ENCODE measurements around the gene EDNRA. TPM values are rescaled to one million over a fixed set of nuclear protein-coding genes. Genes with fewer than 3 reads are reported as not detected.
"Not testable (repeated sequence)": the region's sequence is repeated elsewhere in the genome, so short reads cannot be mapped to it uniquely, and the experiment has no call there.

EDNRA gene
- 1.2 and 2.0 TPM in 2 replicates for polyA plus RNA-seq (2012; rRNA removed)
- 2.5 and 2.8 TPM in 2 replicates for polyA plus RNA-seq (2012; cell fraction: cytosol; rRNA removed)
- 0.94 and 1.5 TPM in 2 replicates for polyA plus RNA-seq (2012; cell fraction: nucleus; rRNA removed)

DNA sequence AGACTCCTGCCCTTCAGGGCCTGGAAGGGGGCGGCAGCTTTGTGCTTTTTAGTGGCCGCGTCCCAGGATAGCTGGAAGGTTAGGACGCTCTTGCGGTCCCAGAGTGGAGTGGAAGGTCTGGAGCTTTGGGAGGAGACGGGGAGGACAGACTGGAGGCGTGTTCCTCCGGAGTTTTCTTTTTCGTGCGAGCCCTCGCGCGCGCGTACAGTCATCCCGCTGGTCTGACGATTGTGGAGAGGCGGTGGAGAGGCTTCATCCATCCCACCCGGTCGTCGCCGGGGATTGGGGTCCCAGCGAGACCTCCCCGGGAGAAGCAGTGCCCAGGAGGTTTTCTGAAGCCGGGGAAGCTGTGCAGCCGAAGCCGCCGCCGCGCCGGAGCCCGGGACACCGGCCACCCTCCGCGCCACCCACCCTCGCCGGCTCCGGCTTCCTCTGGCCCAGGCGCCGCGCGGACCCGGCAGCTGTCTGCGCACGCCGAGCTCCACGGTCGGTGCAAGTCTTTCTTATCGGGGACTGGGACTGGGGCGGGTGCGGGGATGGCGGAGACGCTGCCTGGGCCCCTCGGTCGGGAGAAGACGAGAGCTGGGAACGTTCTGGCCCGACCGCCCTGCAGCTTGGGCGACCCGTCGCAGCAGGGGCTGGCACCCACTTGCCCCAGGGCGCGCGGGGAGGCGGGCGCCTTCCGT is at the start of gene EDNRA:
Gene EDNRA (plus strand): TSS at position 207 of the 686 bp plus-strand sequence. CDS start 4,585 bp downstream, outside the sequence.
- ChIA-PET POLR2A (no interaction called here), CTCF (interaction anchor here (1.4 kb wide), 2 partner anchors 38 to 109 kb away, joined by 3 to 6 read pairs; no protein-coding TSS in a partner anchor)
- DNase-seq: peak; percentile 84
- Histone ChIP-seq H3K79me2 (ENCODE audit: insufficient read depth) (no peaks in the 10 kb centered on the region), H3K27ac (ENCODE audit: low read depth in 2 of 2, low read length in 1 of 2) (peak within 1 kb of the TSS; percentile 3 to 71; a peak in 3 of 4 replicates), H2AFZ (ENCODE audit: low read depth) (peak within 1 kb of the TSS; percentile 89; the same call in 1 of the 2 replicates), H3K9me3 (no peaks in the 10 kb centered on the region), H4K20me1 (ENCODE audit: insufficient read depth) (no peaks in the 10 kb centered on the region), H3K36me3 (replicated peaks in 1 of 2; ENCODE audit: control insufficient read depth in 1 of 2, insufficient read depth in 2 of 2, low read length in 1 of 2) (no peaks in the 10 kb centered on the region), H3K9ac (peak within 1 kb of the TSS; percentile 56), H3F3A (replicated peaks; ENCODE audit: insufficient read depth) (peaks cover 3% of the 10 kb centered on the region), H3K27me3 (ENCODE audit: insufficient read depth) (no peaks in the 10 kb centered on the region), H3K4me3 (ENCODE audit: low read depth in 2 of 2, low read length in 1 of 2) (peak within 1 kb of the TSS; percentile 63 to 69), H3K4me2 (peak within 1 kb of the TSS; percentile 89), H3K4me1 (ENCODE audit: control insufficient read depth in 1 of 2, insufficient read depth in 2 of 2, low read depth in 1 of 2, low read length in 1 of 2) (peaks cover 6 to 24% of the 10 kb centered on the region in 2 experiments; a peak in 1 of 4 replicates), H3K9me2 (no peaks in the 10 kb centered on the region)
- WGBS (ENCODE audit: low lambda C conversion rate): under 1% methylated on average over 7 of the region's 68 CpGs
- TF ChIP-seq, protein P1, sequence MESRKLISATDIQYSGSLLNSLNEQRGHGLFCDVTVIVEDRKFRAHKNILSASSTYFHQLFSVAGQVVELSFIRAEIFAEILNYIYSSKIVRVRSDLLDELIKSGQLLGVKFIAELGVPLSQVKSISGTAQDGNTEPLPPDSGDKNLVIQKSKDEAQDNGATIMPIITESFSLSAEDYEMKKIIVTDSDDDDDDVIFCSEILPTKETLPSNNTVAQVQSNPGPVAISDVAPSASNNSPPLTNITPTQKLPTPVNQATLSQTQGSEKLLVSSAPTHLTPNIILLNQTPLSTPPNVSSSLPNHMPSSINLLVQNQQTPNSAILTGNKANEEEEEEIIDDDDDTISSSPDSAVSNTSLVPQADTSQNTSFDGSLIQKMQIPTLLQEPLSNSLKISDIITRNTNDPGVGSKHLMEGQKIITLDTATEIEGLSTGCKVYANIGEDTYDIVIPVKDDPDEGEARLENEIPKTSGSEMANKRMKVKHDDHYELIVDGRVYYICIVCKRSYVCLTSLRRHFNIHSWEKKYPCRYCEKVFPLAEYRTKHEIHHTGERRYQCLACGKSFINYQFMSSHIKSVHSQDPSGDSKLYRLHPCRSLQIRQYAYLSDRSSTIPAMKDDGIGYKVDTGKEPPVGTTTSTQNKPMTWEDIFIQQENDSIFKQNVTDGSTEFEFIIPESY (IDR thresholded peaks at IDR 0.05; ENCODE audit: borderline replicate concordance, low read depth): no peak
- TF ChIP-seq, protein P2, sequence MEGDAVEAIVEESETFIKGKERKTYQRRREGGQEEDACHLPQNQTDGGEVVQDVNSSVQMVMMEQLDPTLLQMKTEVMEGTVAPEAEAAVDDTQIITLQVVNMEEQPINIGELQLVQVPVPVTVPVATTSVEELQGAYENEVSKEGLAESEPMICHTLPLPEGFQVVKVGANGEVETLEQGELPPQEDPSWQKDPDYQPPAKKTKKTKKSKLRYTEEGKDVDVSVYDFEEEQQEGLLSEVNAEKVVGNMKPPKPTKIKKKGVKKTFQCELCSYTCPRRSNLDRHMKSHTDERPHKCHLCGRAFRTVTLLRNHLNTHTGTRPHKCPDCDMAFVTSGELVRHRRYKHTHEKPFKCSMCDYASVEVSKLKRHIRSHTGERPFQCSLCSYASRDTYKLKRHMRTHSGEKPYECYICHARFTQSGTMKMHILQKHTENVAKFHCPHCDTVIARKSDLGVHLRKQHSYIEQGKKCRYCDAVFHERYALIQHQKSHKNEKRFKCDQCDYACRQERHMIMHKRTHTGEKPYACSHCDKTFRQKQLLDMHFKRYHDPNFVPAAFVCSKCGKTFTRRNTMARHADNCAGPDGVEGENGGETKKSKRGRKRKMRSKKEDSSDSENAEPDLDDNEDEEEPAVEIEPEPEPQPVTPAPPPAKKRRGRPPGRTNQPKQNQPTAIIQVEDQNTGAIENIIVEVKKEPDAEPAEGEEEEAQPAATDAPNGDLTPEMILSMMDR (IDR thresholded peaks at IDR 0.05): no peak
- no peak for TF ChIP-seq FOXJ3 (CRISPR knock-in tag; IDR thresholded peaks at IDR 0.05)
- no peak for TF ChIP-seq NRF1 (IDR thresholded peaks at IDR 0.05; ENCODE audit: low read depth, low read length)

DNA sequence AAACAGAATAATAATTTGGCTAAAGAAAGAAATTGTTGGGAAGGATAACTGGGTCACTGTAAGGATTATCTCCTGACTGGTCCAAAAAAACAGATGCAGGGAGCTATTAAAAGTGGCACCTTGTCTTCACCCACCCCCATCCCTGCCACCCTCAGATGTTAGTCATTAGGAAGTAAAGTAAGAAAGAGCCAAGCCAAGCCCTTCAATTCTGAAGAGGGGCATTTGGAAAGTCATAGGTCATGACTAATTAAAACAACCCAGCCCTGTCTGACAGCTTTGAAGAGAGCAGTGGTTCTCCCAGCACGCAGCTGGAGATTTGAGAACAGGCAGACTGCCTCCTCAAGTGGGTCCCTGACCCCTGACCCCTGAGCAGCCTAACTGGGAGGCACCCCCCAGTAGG is 46.5 kb upstream of the EDNRA start:
- H3K4me1 ChIP-seq (ENCODE audit: control insufficient read depth in 1 of 2, insufficient read depth in 2 of 2, low read depth in 1 of 2, low read length in 1 of 2); H3K9ac ChIP-seq; H3K9me3 ChIP-seq; CTCF ChIA-PET; H3K79me2 ChIP-seq (ENCODE audit: insufficient read depth); H3K27me3 ChIP-seq (ENCODE audit: insufficient read depth); H3K36me3 ChIP-seq (replicated peaks in 1 of 2; ENCODE audit: control insufficient read depth in 1 of 2, insufficient read depth in 2 of 2, low read length in 1 of 2); DNase-seq; H3K9me2 ChIP-seq; H4K20me1 ChIP-seq (ENCODE audit: insufficient read depth); POLR2A ChIA-PET; H3K4me2 ChIP-seq; H3K27ac ChIP-seq (ENCODE audit: low read depth in 2 of 2, low read length in 1 of 2); H2AFZ ChIP-seq (ENCODE audit: low read depth); H3F3A ChIP-seq (replicated peaks; ENCODE audit: insufficient read depth); H3K4me3 ChIP-seq (ENCODE audit: low read depth in 2 of 2, low read length in 1 of 2): not testable (repeated sequence)
- no CpG with 5 or more reads among the region's 1 CpG for WGBS (ENCODE audit: low lambda C conversion rate)

DNA sequence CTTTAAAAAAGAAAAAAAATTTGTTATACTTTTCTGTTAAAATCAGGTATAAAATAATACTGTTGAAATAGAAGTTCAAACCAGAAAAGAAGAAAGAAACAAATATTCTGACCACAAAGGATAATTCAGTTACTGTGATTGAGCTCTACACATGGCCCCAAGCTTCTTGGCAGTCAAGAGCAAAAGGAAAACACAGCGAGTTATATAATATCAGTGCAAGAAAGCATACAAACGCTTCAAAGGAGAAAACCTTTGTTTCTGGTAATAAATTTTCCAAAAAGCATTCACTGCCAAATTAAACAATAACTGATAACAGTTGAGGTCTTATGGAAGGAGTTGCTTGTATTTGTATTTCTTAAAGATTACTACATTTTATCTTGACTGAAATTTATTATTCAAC is 40.5 kb upstream of the EDNRA start:
- DNase-seq: no peak
- Histone ChIP-seq H3K27ac (ENCODE audit: low read depth in 2 of 2, low read length in 1 of 2) (no peak overlapping the region), H3K9me3 (no peaks in the 10 kb centered on the region), H3K36me3 (replicated peaks in 1 of 2; ENCODE audit: control insufficient read depth in 1 of 2, insufficient read depth in 2 of 2, low read length in 1 of 2) (no peaks in the 10 kb centered on the region), H3K4me1 (ENCODE audit: control insufficient read depth in 1 of 2, insufficient read depth in 2 of 2, low read depth in 1 of 2, low read length in 1 of 2) (no peaks in the 10 kb centered on the region), H3K79me2 (ENCODE audit: insufficient read depth) (no peaks in the 10 kb centered on the region), H3K4me3 (ENCODE audit: low read depth in 2 of 2, low read length in 1 of 2) (no peak overlapping the region), H3K4me2 (no peak overlapping the region), H3K27me3 (ENCODE audit: insufficient read depth) (no peaks in the 10 kb centered on the region), H4K20me1 (ENCODE audit: insufficient read depth) (no peaks in the 10 kb centered on the region), H3F3A (replicated peaks; ENCODE audit: insufficient read depth) (no peaks in the 10 kb centered on the region), H2AFZ (ENCODE audit: low read depth) (no peak overlapping the region), H3K9ac (no peak overlapping the region), H3K9me2 (no peaks in the 10 kb centered on the region)
- CTCF ChIA-PET: no interaction called here
- POLR2A ChIA-PET: no interaction called here
- WGBS (ENCODE audit: low lambda C conversion rate): 53% methylated on average over 2 of the region's 2 CpGs
- TF ChIP-seq RCOR1 (IDR thresholded peaks at IDR 0.05; ENCODE audit: low read length) (no peak), TAF1 (IDR thresholded peaks at IDR 0.05; ENCODE audit: borderline replicate concordance, low read depth, low read length) (no peak)
- TF ChIP-seq, protein P2 (IDR thresholded peaks at IDR 0.05): no peak

Data from SK-N-SH (cell line).